ENCODE data around the gene SH2D4B.

- TF ChIP-seq CTCF (IDR thresholded peaks at IDR 0.05) (no peak), POLR2AphosphoS5 (IDR thresholded peaks at IDR 0.05) (no peak), POLR2A (IDR thresholded peaks at IDR 0.05; ENCODE audit: low read depth) (no peak), EP300 (IDR thresholded peaks at IDR 0.05) (no peak)
Observed at GRCh38 chr10:80642661-80643060, 105.0 kb downstream of the SH2D4B start.
